MG63 (cell line): ENCODE data around the gene SPOCK3. TPM values are rescaled to one million over a fixed set of nuclear protein-coding genes. Genes with fewer than 3 reads are reported as not detected.
"Not testable (repeated sequence)": the region's sequence is repeated elsewhere in the genome, so short reads cannot be mapped to it uniquely, and the experiment has no call there.

Experiments used
- DNase-seq: peaks from one replicate; pipeline ENCODE4 v3.0.0-alpha.2; 2020
- H3K27me3 ChIP-seq: fragments of 250-450 bp; sonication (Bioruptor Pico); 2 replicates; pipeline ENCODE4 v1.5.1; 2020; ENCODE audit warnings: mild to moderate bottlenecking, moderate library complexity
- H3K36me3 ChIP-seq: fragments of 250-450 bp; sonication (Bioruptor Pico); 2 replicates; pipeline ENCODE4 v1.5.1; 2020; ENCODE audit warnings: mild to moderate bottlenecking, moderate library complexity
- H3K4me3 ChIP-seq: fragments of 250-450 bp; sonication (Bioruptor Pico); 2 replicates; pipeline ENCODE4 v1.5.1; 2020; ENCODE audit warnings: mild to moderate bottlenecking, moderate library complexity
- H3K9me3 ChIP-seq: fragments of 250-450 bp; sonication (Bioruptor Pico); 2 replicates; pipeline ENCODE4 v1.5.1; 2020; ENCODE audit warnings: mild to moderate bottlenecking, moderate library complexity
- total RNA-seq: library from RNA; depleted of rRNA; stranded (reverse); fragments of >200 nt; shearing (Covaris generic); gene quantifications from 2 replicates; pipeline ENCODE4 v1.2.3, GENCODE V29; 2014; ENCODE audit warnings: low replicate concordance; rRNA removed

Gene SPOCK3
- 1.3 TPM in 1 of 2 replicates, not detected in the other for total RNA-seq

GRCh38 chr4:167234316-167234881 lies at the start of gene SPOCK3:
TSS of gene SPOCK3 (minus strand) at chr4:167234494.
- H3K9me3 ChIP-seq, result no peaks in the 10 kb centered on the region
- H3K36me3 ChIP-seq, result no peaks in the 10 kb centered on the region
- peak; percentile 80 for DNase-seq
- peak within 1 kb of the TSS; percentile 55 for H3K4me3 ChIP-seq
- H3K27me3 ChIP-seq, result no peaks in the 10 kb centered on the region

- H3K36me3 ChIP-seq, result no peaks in the 10 kb centered on the region
- no peaks in the 10 kb centered on the region for H3K27me3 ChIP-seq
- peaks cover 7% of the 10 kb centered on the region for H3K9me3 ChIP-seq
- no peak overlapping the region for H3K4me3 ChIP-seq
- no peak for DNase-seq
Observed at GRCh38 chr4:167282171-167282864, 48.0 kb upstream of the SPOCK3 start.

GRCh38 chr4:167281545-167281944 lies 47.3 kb upstream of the SPOCK3 start:
- H3K9me3 ChIP-seq, H3K27me3 ChIP-seq, DNase-seq, H3K36me3 ChIP-seq, H3K4me3 ChIP-seq: not testable (repeated sequence)

- no peak for DNase-seq
- peaks cover 2% of the 10 kb centered on the region; the same call in 1 of the 2 replicates for H3K9me3 ChIP-seq
- H3K36me3 ChIP-seq, result no peaks in the 10 kb centered on the region
- no peaks in the 10 kb centered on the region for H3K27me3 ChIP-seq
- H3K4me3 ChIP-seq, result no peak overlapping the region
Observed at GRCh38 chr4:167274351-167274750, 40.1 kb upstream of the SPOCK3 start.

- DNase-seq, result no peak
- no peak overlapping the region for H3K4me3 ChIP-seq
- no peaks in the 10 kb centered on the region for H3K36me3 ChIP-seq
- H3K9me3 ChIP-seq, result no peaks in the 10 kb centered on the region
- H3K27me3 ChIP-seq, result no peaks in the 10 kb centered on the region
Observed at GRCh38 chr4:167265231-167265630, 30.9 kb upstream of the SPOCK3 start.

- Histone ChIP-seq H3K36me3 (no peaks in the 10 kb centered on the region), H3K9me3 (no peaks in the 10 kb centered on the region), H3K27me3 (no peaks in the 10 kb centered on the region), H3K4me3 (no peak overlapping the region)
- no peak for DNase-seq
Observed at GRCh38 chr4:167248271-167248670, 14.0 kb upstream of the SPOCK3 start.

- H3K4me3 ChIP-seq, result no peak overlapping the region
- H3K27me3 ChIP-seq, result no peaks in the 10 kb centered on the region
- H3K9me3 ChIP-seq, result no peaks in the 10 kb centered on the region
- no peaks in the 10 kb centered on the region for H3K36me3 ChIP-seq
- no peak for DNase-seq
Observed at GRCh38 chr4:167239627-167240026, 5.3 kb upstream of the SPOCK3 start.

GRCh38 chr4:167238226-167238625 lies 3.9 kb upstream of the SPOCK3 start:
- Histone ChIP-seq H3K9me3 (no peaks in the 10 kb centered on the region), H3K4me3 (no peak overlapping the region), H3K36me3 (no peaks in the 10 kb centered on the region), H3K27me3 (no peaks in the 10 kb centered on the region)
- no peak for DNase-seq

GRCh38 chr4:167233685-167234315 lies 494 bp downstream of the SPOCK3 start:
- Histone ChIP-seq H3K36me3 (no peaks in the 10 kb centered on the region), H3K9me3 (no peaks in the 10 kb centered on the region), H3K4me3 (peak overlapping the region; percentile 55), H3K27me3 (no peaks in the 10 kb centered on the region)
- peak; percentile 42 for DNase-seq

- DNase-seq, result no peak
Observed at GRCh38 chr4:167232805-167233684, 1.2 kb downstream of the SPOCK3 start.

GRCh38 chr4:167230744-167231143 lies 3.5 kb downstream of the SPOCK3 start:
- Histone ChIP-seq H3K9me3 (no peaks in the 10 kb centered on the region), H3K4me3 (no peak overlapping the region), H3K27me3 (no peaks in the 10 kb centered on the region), H3K36me3 (no peaks in the 10 kb centered on the region)
- no peak for DNase-seq

More at GRCh38 chr4:167232805-167233684, 1.2 kb downstream of the SPOCK3 start:
- H3K36me3 ChIP-seq, result no peaks in the 10 kb centered on the region
- no peaks in the 10 kb centered on the region for H3K27me3 ChIP-seq
- peak overlapping the region; percentile 55 for H3K4me3 ChIP-seq
- no peaks in the 10 kb centered on the region for H3K9me3 ChIP-seq

GRCh38 chr4:167222099-167222498 lies 12.2 kb downstream of the SPOCK3 start:
- Histone ChIP-seq H3K27me3 (no peaks in the 10 kb centered on the region), H3K9me3 (no peaks in the 10 kb centered on the region), H3K4me3 (no peak overlapping the region), H3K36me3 (no peaks in the 10 kb centered on the region)
- no peak for DNase-seq

GRCh38 chr4:167221084-167221483 lies 13.2 kb downstream of the SPOCK3 start:
- Histone ChIP-seq H3K9me3 (no peaks in the 10 kb centered on the region), H3K4me3 (no peak overlapping the region), H3K36me3 (no peaks in the 10 kb centered on the region), H3K27me3 (no peaks in the 10 kb centered on the region)
- DNase-seq, result no peak

GRCh38 chr4:167218022-167218608 lies 16.2 kb downstream of the SPOCK3 start:
- H3K4me3 ChIP-seq, result no peak overlapping the region
- no peaks in the 10 kb centered on the region for H3K9me3 ChIP-seq
- no peaks in the 10 kb centered on the region for H3K36me3 ChIP-seq
- no peak for DNase-seq
- H3K27me3 ChIP-seq, result no peaks in the 10 kb centered on the region

GRCh38 chr4:167216783-167217182 lies 17.5 kb downstream of the SPOCK3 start:
- Histone ChIP-seq H3K27me3 (no peaks in the 10 kb centered on the region), H3K9me3 (no peaks in the 10 kb centered on the region), H3K4me3 (no peak overlapping the region), H3K36me3 (no peaks in the 10 kb centered on the region)
- no peak for DNase-seq

GRCh38 chr4:167210166-167210565 lies 24.1 kb downstream of the SPOCK3 start:
- DNase-seq, result no peak
- no peaks in the 10 kb centered on the region for H3K27me3 ChIP-seq
- no peaks in the 10 kb centered on the region for H3K9me3 ChIP-seq
- no peaks in the 10 kb centered on the region for H3K36me3 ChIP-seq
- no peak overlapping the region for H3K4me3 ChIP-seq
